ENCODE data around the gene JADE1.

Gene JADE1

GRCh38 chr4:128776794-128777216 is 32.7 kb upstream of the JADE1 start:
- no peak for TF ChIP-seq CTCF (IDR thresholded peaks at IDR 0.05; ENCODE audit: extremely low read depth, missing control alignments)
- DNase-seq (ENCODE audit: low spot score), result no peak

DNA sequence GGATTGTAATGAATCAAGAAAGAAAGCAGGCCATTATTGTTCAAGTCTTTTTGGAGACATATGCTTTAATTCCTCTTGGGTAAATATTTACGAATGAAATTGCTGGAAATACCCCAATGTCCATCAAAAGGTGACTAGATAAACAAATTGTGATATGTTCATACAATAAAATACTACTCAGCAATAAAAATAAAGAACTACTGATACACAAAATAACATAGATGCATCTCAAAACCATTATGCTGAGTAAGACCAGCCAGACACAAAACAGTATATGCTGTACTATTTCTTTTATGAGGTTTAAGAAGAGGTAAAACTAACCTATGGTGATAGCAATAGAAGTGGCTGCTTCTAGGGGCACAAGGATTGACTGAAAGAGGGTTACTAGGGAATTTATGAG is 28.8 kb upstream of the JADE1 start:
- DNase-seq (ENCODE audit: low spot score), result no peak
- TF ChIP-seq CTCF (IDR thresholded peaks at IDR 0.05; ENCODE audit: extremely low read depth, missing control alignments), result no peak

DNA sequence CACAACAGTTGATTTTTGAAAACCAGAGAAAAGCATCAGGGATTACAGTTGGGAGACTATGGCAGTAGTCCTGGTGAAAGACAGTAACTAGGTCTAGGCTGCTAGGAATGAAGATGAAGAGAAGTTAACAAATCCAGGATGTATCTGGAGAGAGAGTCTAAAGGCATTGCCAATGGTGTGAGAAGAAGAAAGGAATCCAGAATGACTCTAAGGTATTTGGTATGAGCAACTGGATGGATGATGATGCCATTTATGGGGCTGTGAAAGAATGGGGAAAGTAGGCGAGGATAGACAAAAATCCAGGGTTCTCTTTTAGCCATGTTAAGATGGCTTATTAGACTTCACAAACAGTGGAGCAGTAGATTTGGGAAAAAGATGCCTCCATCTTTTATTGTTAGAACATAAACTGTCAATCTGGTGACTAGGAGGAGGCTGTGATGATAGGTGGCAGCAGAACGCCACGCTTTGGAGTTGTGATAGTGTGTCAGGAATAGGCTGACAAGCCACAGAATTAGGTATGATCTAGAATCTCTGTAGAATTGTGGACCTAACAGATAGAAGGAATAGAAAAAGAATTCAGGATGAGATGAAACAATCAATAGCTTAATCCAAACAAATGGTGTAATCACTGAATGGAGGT is 27.3 kb upstream of the JADE1 start:
- peak; percentile 21 for TF ChIP-seq CTCF (IDR thresholded peaks at IDR 0.05; ENCODE audit: extremely low read depth, missing control alignments)
- DNase-seq (ENCODE audit: low spot score), result peak; percentile 40

- TF ChIP-seq CTCF (IDR thresholded peaks at IDR 0.05; ENCODE audit: extremely low read depth, missing control alignments), result no peak
- no peak for DNase-seq (ENCODE audit: low spot score)
Observed at GRCh38 chr4:128782875-128783614, 26.5 kb upstream of the JADE1 start.

- no peak for DNase-seq (ENCODE audit: low spot score)
- TF ChIP-seq CTCF (IDR thresholded peaks at IDR 0.05; ENCODE audit: extremely low read depth, missing control alignments), result no peak
Observed at GRCh38 chr4:128787509-128788311, 21.8 kb upstream of the JADE1 start.

DNA sequence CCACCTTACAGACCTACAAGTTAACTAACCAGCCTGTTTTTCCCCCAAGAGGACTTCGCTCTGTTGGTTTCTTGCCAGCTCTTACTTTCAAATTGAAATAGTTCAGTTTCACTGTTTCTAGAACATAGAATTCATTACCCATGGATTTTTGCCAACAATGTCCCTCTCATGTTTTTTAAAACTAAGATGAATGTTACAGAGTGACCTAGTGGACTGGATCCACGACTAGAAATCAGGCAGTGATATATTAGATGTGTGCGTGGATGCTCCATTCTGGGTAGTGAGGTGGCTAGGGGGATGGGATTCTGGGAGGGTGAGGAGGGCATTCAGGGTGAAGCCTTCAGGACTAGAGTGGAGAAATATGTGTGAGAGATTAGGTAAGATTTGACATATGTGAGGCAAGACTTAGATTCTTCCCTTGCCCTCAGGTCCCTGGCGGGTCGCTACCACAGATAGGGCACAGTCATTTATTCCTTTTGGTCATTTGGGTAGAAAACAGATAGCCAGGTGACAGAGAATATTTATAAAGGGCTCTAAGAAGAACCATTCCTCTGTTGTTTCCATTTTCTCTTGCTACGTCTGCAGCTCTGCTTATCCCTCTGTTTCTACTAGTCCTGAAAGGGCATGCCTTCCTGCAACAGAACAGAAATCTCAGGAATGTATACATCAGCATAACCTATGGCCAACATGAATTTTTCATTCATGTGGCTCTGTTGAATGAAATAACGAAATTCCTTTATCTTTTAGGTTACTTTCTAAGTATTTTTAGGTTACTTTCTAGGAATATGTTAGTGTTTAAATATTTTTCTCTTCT is 15.4 kb upstream of the JADE1 start:
- no peak for DNase-seq (ENCODE audit: low spot score)
- no peak for TF ChIP-seq CTCF (IDR thresholded peaks at IDR 0.05; ENCODE audit: extremely low read depth, missing control alignments)
